OCI-LY7 (cell line): ENCODE results near the gene CELF2. TPM values are rescaled to one million over a fixed set of nuclear protein-coding genes. Genes with fewer than 3 reads are reported as not detected.

Experiments
- BruUV-seq: library from RNA; stranded (reverse); fragments of 400-500 nt; replicated peaks from 2 replicates; lab custom pipeline; 2021; lab: Mats Ljungman, UMichigan
- CTCF ChIA-PET: fragments of 300-600 bp; sonication (Branson Sonifier 250); formaldehyde crosslinking; loops from one replicate; lab custom pipeline; 2022; ENCODE audit warnings: antibody characterized with exemption; ENCODE audit not compliant: unreplicated experiment; lab: Charles Lee
- POLR2A ChIA-PET: fragments of 300-600 bp; sonication (Branson Sonifier 250); formaldehyde crosslinking; loops from one replicate; lab custom pipeline; 2022; ENCODE audit warnings: antibody characterized with exemption; lab: Charles Lee
- DNase-seq: peaks from one replicate; pipeline ENCODE4 v3.0.0-alpha.2; 2015; ENCODE audit warnings: low spot score
- H2AFZ ChIP-seq: fragments of 200-600 bp; sonication (generic), shearing (Covaris generic); 2 replicates; pipeline ENCODE4 v1.6.1; 2014; ENCODE audit warnings: mild to moderate bottlenecking, antibody characterized with exemption, low read length, moderate library complexity
- H3K27ac ChIP-seq: fragments of 200-600 bp; sonication (generic); 2 replicates; pipeline ENCODE4 v1.5.1; 2014; ENCODE audit warnings: mixed run types, low read depth, mild to moderate bottlenecking, moderate library complexity, low read length, inconsistent platforms; ENCODE audit not compliant: poor library complexity, severe bottlenecking
- H3K36me3 ChIP-seq: fragments of 200-600 bp; sonication (generic); 2 replicates; pipeline ENCODE4 v1.6.1; 2014; ENCODE audit warnings: mild to moderate bottlenecking, antibody characterized with exemption, low read length, moderate library complexity, mixed read lengths; ENCODE audit not compliant: insufficient read depth
- H3K4me1 ChIP-seq: fragments of 200-600 bp; sonication (generic); 2 replicates; pipeline ENCODE4 v1.5.1; 2014; ENCODE audit warnings: mild to moderate bottlenecking, low read length; ENCODE audit not compliant: insufficient read depth, poor library complexity, severe bottlenecking
- H3K4me2 ChIP-seq: fragments of 200-600 bp; sonication (generic); 2 replicates; pipeline ENCODE4 v1.6.1; 2014; ENCODE audit warnings: mild to moderate bottlenecking, low read length
- H3K4me3 ChIP-seq: fragments of 200-600 bp; sonication (generic); 2 replicates; pipeline ENCODE4 v1.5.1; 2014; ENCODE audit warnings: mild to moderate bottlenecking, low read depth, low read length; ENCODE audit not compliant: poor library complexity, severe bottlenecking
- H3K79me2 ChIP-seq: fragments of 200-600 bp; sonication (generic); 2 replicates; pipeline ENCODE4 v1.6.1; 2016; ENCODE audit warnings: low read depth, mild to moderate bottlenecking, low read length, moderate library complexity, mixed read lengths; ENCODE audit not compliant: insufficient read depth
- H3K9me2 ChIP-seq: fragments of 200-600 bp; sonication (generic); 2 replicates; pipeline ENCODE4 v1.6.1; 2016; ENCODE audit warnings: mild to moderate bottlenecking, low read length, mixed read lengths; ENCODE audit not compliant: insufficient read depth
- H3K9me3 ChIP-seq: fragments of 200-600 bp; sonication (generic); 2 replicates; pipeline ENCODE4 v1.6.1; 2014; ENCODE audit warnings: mild to moderate bottlenecking, mixed run types, low read length, mixed read lengths
- H4K20me1 ChIP-seq: fragments of 200-600 bp; sonication (generic); 2 replicates; pipeline ENCODE4 v1.6.1; 2014; ENCODE audit warnings: mild to moderate bottlenecking, antibody characterized with exemption, low read length, moderate library complexity, mixed read lengths; ENCODE audit not compliant: insufficient read depth
- CTCF ChIP-seq: fragments of 200-600 bp; sonication (generic); conservative IDR thresholded peaks from 2 replicates; pipeline ENCODE4 v1.5.1; 2014; ENCODE audit warnings: mild to moderate bottlenecking, antibody characterized with exemption, low read length, moderate library complexity, mixed read lengths
- EZH2phosphoT487 ChIP-seq: fragments of 200-600 bp; sonication (generic); IDR thresholded peaks from 2 replicates; pipeline ENCODE4 v1.6.1; 2018; ENCODE audit warnings: low read depth, borderline replicate concordance, mild to moderate bottlenecking, mixed run types, antibody characterized with exemption, low read length, moderate library complexity, mixed read lengths
- intact Hi-C: fragments of 100-400 bp; cut with micrococcal nuclease; formaldehyde crosslinking; loops from one replicate; pipeline ENCODE4 v1.10.0; 2022; ENCODE audit not compliant: unreplicated experiment
- total RNA-seq, 2 experiments: library from RNA; depleted of rRNA in 1 of 2; stranded (reverse); fragments of >200 nt in 1 of 2; shearing (Covaris generic) in 1 of 2; gene quantifications; 2 replicates each; pipeline ENCODE4 v1.2.3, GENCODE V29; 2014 to 2022

The CELF2 gene
- total RNA-seq, 2 experiments from 2014 or later = 5.4 to 19.1 TPM

GRCh38 chr10:11148142-11149028 lies 130.7 kb downstream of the CELF2 start:
- Histone ChIP-seq H3K9me2 (no peaks in the 10 kb centered on the region), H4K20me1 (no peaks in the 10 kb centered on the region), H3K79me2 (no peaks in the 10 kb centered on the region), H3K4me2 (no peak overlapping the region), H3K36me3 (no peaks in the 10 kb centered on the region), H2AFZ (no peak overlapping the region; the same call in 1 of the 2 replicates), H3K4me3 (no peak overlapping the region), H3K4me1 (peaks cover 14% of the 10 kb centered on the region), H3K9me3 (no peaks in the 10 kb centered on the region), H3K27ac (no peak overlapping the region)
- POLR2A ChIA-PET = no interaction called here
- DNase-seq = no peak
- no TSS peak for BruUV-seq
- TF ChIP-seq CTCF (no peak), EZH2phosphoT487 (no peak)
- CTCF ChIA-PET = no interaction called here
- intact Hi-C loops = no loop called here

GRCh38 chr10:11149807-11150141 lies 132.1 kb downstream of the CELF2 start:
- H3K9me2 ChIP-seq = no peaks in the 10 kb centered on the region
- H3K9me3 ChIP-seq = no peaks in the 10 kb centered on the region
- no TSS peak for BruUV-seq
- H3K79me2 ChIP-seq = no peaks in the 10 kb centered on the region
- H3K4me1 ChIP-seq = peaks cover 14% of the 10 kb centered on the region
- TF ChIP-seq CTCF (no peak), EZH2phosphoT487 (no peak)
- H3K36me3 ChIP-seq = no peaks in the 10 kb centered on the region
- CTCF ChIA-PET = no interaction called here
- H3K4me2 ChIP-seq = no peak overlapping the region
- H3K4me3 ChIP-seq = no peak overlapping the region
- intact Hi-C loops = no loop called here
- no peak overlapping the region for H2AFZ ChIP-seq
- H3K27ac ChIP-seq = no peak overlapping the region
- POLR2A ChIA-PET = interaction anchor here (0.5 to 1.7 kb wide), 3 partner anchors 14 to 269 kb away, joined by 3 to 6 read pairs (median 4); no protein-coding TSS in a partner anchor
- no peak for DNase-seq
- no peaks in the 10 kb centered on the region for H4K20me1 ChIP-seq

- peaks cover 9% of the 10 kb centered on the region for H3K4me1 ChIP-seq
- no peak for DNase-seq
- intact Hi-C loops = no loop called here
These were observed 132.6 kb downstream of the CELF2 start for GRCh38 chr10:11150231-11150731.

More at GRCh38 chr10:11150231-11150731, 132.6 kb downstream of the CELF2 start:
- no peaks in the 10 kb centered on the region for H4K20me1 ChIP-seq
- no TSS peak for BruUV-seq
- ChIA-PET CTCF (no interaction called here), POLR2A (interaction anchor here (0.5 to 1.7 kb wide), 4 partner anchors 14 to 269 kb away, joined by 3 to 6 read pairs (median 4); no protein-coding TSS in a partner anchor)
- H3K9me3 ChIP-seq = no peaks in the 10 kb centered on the region
- no peak overlapping the region for H3K4me3 ChIP-seq
- H3K4me2 ChIP-seq = no peak overlapping the region
- no peak overlapping the region for H2AFZ ChIP-seq
- no peaks in the 10 kb centered on the region for H3K79me2 ChIP-seq
- no peaks in the 10 kb centered on the region for H3K9me2 ChIP-seq
- TF ChIP-seq CTCF (no peak), EZH2phosphoT487 (no peak)
- H3K27ac ChIP-seq = no peak overlapping the region
- H3K36me3 ChIP-seq = no peaks in the 10 kb centered on the region
